CD4-positive, CD25-positive, alpha-beta regulatory T cell (primary cell): Measurements from ENCODE around the gene KRT79. TPM values are rescaled to one million over a fixed set of nuclear protein-coding genes. Genes with fewer than 3 reads are reported as not detected.
A peak's percentile ranks its signal among the peaks of the same experiment; 100 is the strongest.

Experiments
- ATAC-seq, 2 donors: fragments of 150-1000 bp; cut with Tn5 transposase; one replicate each; pipeline ENCODE4 v1.10.0; 2021; ENCODE audit warnings: low read depth in 2 of 2, moderate number of reproducible peaks in 2 of 2, moderate library complexity in 1 of 2
- DNase-seq, 3 donors: peaks; one replicate each; pipeline versions ENCODE4 v3.0.0 to v3.0.0-alpha.2; 2012 to 2022; ENCODE audit warnings: mixed read lengths in 1 of 3
- H3K27ac ChIP-seq: one replicate; pipeline ENCODE4 v1.7.0; 2013; ENCODE audit warnings: mild to moderate bottlenecking, low read length; ENCODE audit not compliant: insufficient read depth, poor library complexity, severe bottlenecking
- H3K27me3 ChIP-seq: one replicate; pipeline ENCODE4 v1.7.0; 2013; ENCODE audit warnings: low read length; ENCODE audit not compliant: control insufficient read depth, insufficient read depth
- H3K36me3 ChIP-seq: one replicate; pipeline ENCODE4 v1.7.0; 2013; ENCODE audit warnings: mild to moderate bottlenecking, low read length, moderate library complexity; ENCODE audit not compliant: control insufficient read depth, insufficient read depth
- H3K4me1 ChIP-seq: 2 replicates; pipeline ENCODE4 v1.7.0; 2013; ENCODE audit warnings: mild to moderate bottlenecking, low read length; ENCODE audit not compliant: insufficient read depth, control insufficient read depth, poor library complexity, severe bottlenecking
- H3K4me3 ChIP-seq: one replicate; pipeline ENCODE4 v1.7.0; 2013; ENCODE audit warnings: low read depth, mild to moderate bottlenecking, low read length, moderate library complexity
- H3K9me3 ChIP-seq, 2 experiments: 1 replicate in 1 of 2; 2 replicates in 1 of 2; pipeline ENCODE4 v1.7.0; 2013; ENCODE audit warnings: low read length in 2 of 2, mild to moderate bottlenecking in 1 of 2, moderate library complexity in 1 of 2; ENCODE audit not compliant: control insufficient read depth in 2 of 2
- H3K27ac Mint-ChIP-seq, 3 donors: one replicate each; pipeline ENCODE4 v1.8.0; 2020 to 2022; ENCODE audit warnings: mild to moderate bottlenecking in 3 of 3, mixed read lengths in 3 of 3, moderate library complexity in 2 of 3
- H3K27me3 Mint-ChIP-seq: one replicate; pipeline ENCODE4 v1.8.0; 2022; ENCODE audit warnings: mild to moderate bottlenecking, mixed read lengths
- H3K36me3 Mint-ChIP-seq: one replicate; pipeline ENCODE4 v1.8.0; 2020; ENCODE audit warnings: mixed read lengths
- H3K4me1 Mint-ChIP-seq, 4 donors: one replicate each; pipeline ENCODE4 v1.8.0; 2020 to 2022; ENCODE audit warnings: mixed read lengths in 4 of 4, mild to moderate bottlenecking in 1 of 4
- H3K4me3 Mint-ChIP-seq, 4 donors: one replicate each; pipeline ENCODE4 v1.8.0; 2020 to 2022; ENCODE audit warnings: mild to moderate bottlenecking in 4 of 4, mixed read lengths in 4 of 4, moderate library complexity in 3 of 4
- H3K9me3 Mint-ChIP-seq, 7 donors: one replicate each; pipeline ENCODE4 v1.8.0; 2020 to 2022; ENCODE audit warnings: mixed read lengths in 7 of 7, mild to moderate bottlenecking in 3 of 7, moderate library complexity in 2 of 7
- polyA plus RNA-seq, 4 donors: library from polyadenylated mRNA; unstranded; fragments of 300-500 nt; fragmentation: Illumina TruSeq; gene quantifications; one replicate each; pipeline ENCODE4 v1.2.3, GENCODE V29; 2021
- total RNA-seq: library from RNA; stranded (reverse); gene quantifications from one replicate; pipeline ENCODE4 v1.2.3, GENCODE V29; 2022

The KRT79 gene
- total and polyA plus RNA-seq, 5 donors from 2014 or later = not detected

DNA sequence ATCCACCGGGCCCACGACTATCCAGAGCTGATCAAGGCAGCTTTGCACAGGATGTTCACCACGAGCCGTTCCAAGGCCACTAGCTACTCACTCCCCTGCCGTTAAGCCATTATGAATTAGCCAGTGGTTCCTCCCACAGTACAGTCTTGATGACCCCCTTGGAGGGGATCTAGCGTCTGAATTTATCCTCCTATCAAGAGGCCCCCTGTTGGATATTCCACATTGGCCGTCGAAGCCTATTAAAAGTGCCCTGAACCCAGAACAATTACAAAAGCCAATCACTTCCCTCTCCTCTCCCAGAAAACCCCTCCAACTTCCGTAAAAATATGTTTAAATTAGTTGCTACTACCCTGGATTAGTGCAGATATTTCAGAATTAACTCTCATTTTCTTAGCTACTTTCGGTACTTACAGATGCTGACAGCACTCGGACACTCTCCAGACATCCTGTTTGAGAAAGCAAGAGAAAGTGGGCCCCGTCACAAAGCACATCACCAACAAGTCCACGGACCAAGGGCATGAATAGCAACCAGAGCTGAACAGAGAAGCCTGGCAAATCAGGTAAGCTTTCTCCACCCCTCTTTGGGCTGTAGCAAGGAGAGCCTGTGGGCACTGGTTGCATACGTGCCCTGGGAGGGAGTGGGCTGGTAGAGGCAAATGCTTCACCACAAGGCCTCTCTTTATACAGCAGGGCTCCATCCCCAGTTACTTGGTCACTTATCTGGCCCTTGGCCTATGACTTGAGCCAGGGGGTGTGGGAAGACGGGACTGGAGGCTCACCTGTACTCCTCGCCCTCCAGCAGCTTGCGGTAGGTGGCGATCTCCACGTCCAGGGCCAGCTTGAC is 43.5 kb downstream of the KRT79 start:
- ATAC-seq (no peak), DNase-seq (no peak)
- peaks cover 0 to 3% (median 0%) of the 10 kb centered on the region in 7 donors for H3K9me3 Mint-ChIP-seq
- Histone ChIP-seq H3K4me3 (no peak overlapping the region), H3K27me3 (no peaks in the 10 kb centered on the region), H3K27ac (no peak overlapping the region), H3K4me1 (no peaks in the 10 kb centered on the region), H3K9me3 (no peaks in the 10 kb centered on the region), H3K36me3 (no peaks in the 10 kb centered on the region)
- H3K4me1 Mint-ChIP-seq = peaks cover 0 to 10% (median 0%) of the 10 kb centered on the region in 4 donors
- H3K27ac Mint-ChIP-seq = no peak overlapping the region
- no peaks in the 10 kb centered on the region for H3K36me3 Mint-ChIP-seq
- peaks cover 25% of the 10 kb centered on the region for H3K27me3 Mint-ChIP-seq
- no peak overlapping the region for H3K4me3 Mint-ChIP-seq

DNA sequence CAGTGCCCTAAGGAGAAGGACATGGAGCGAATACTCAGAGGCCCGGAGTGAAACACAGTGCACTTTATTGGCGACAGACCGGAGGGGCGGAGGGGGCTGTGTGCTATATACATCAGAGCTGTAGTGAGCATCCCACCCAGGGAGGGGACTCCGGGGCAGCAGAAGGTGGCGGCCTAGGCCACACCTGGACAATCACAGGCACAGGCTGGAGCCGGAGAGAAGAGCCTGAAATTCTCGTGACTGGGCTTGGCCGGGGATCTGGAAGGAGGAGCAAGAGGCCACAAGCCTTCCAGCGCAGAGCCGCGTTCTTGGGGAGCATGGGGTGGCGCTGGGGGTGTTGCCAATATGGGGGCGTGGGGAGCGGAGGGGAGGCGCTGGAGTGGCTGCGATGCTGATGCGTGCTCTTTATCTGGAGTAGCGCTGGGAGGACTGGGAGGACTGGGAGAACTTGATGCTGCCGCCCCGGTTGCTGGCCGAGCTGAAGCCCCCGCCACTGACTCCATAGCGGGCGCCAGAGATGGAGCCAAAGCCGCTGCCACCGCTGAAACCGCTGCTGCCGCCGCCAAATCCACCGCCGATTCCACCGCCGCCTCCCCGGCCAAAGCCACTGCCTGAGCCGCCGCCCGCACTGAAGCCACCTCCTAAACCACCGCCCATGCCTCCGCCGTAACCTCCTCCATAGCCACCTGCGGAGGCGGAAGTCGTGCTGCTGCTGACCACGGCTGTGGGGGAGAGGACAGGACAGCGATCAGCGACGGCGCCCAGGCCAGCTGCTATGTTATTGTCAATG is 44.3 kb downstream of the KRT79 start:
- Mint-ChIP-seq H3K27me3 (peaks cover 25% of the 10 kb centered on the region), H3K4me3 (no peak overlapping the region), H3K27ac (no peak overlapping the region), H3K36me3 (no peaks in the 10 kb centered on the region), H3K4me1 (peaks cover 0 to 10% (median 0%) of the 10 kb centered on the region in 4 donors), H3K9me3 (peaks cover 0 to 3% (median 0%) of the 10 kb centered on the region in 7 donors)
- Histone ChIP-seq H3K4me1 (no peaks in the 10 kb centered on the region), H3K27me3 (no peaks in the 10 kb centered on the region), H3K27ac (no peak overlapping the region), H3K9me3 (no peaks in the 10 kb centered on the region), H3K4me3 (no peak overlapping the region), H3K36me3 (no peaks in the 10 kb centered on the region)
- ATAC-seq = no peak
- DNase-seq = peak in 1 of 3 donors; percentile 4

DNA sequence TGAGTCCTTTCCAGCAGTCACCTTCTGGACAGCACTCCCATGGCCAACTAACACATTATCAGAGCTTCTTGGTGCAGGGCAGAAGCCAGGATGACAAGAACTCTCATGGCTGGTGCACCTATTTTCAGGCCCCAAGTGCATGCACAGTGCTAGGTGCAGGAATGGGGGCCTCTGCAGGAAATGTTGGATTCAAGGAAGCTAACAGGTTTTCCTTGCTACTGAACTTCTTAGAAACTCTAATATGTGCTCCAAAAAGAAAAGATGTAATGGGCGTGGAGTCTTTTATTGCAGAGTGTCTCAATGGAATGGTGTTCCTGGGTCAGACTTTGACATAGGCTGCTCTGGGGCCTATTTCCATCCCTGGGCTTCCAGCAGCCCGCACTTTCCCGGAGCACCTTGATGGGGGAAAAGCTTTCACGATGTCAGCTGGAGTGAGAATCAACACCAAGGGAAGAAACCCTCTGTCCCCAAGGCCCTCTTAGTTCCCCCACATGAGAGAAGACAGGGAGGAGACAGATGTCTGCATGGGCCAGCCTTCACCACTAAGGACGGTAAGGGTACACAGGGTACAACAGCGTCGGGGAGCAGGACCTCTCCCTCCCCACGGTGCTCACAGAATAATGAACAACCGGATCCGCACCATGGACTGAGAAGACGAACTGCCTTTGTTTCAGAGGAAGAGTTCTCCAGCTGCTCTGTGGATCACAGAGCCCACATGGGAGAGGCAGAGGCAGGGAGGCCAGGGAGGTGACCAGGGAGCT is 45.1 kb downstream of the KRT79 start:
- peaks cover 0 to 3% (median 0%) of the 10 kb centered on the region in 7 donors for H3K9me3 Mint-ChIP-seq
- H3K36me3 ChIP-seq = no peaks in the 10 kb centered on the region
- ATAC-seq (no peak), DNase-seq (no peak)
- no peaks in the 10 kb centered on the region for H3K27me3 ChIP-seq
- H3K27me3 Mint-ChIP-seq = peaks cover 25% of the 10 kb centered on the region
- no peaks in the 10 kb centered on the region for H3K4me1 ChIP-seq
- H3K4me3 Mint-ChIP-seq = no peak overlapping the region
- H3K4me3 ChIP-seq = no peak overlapping the region
- no peak overlapping the region for H3K27ac ChIP-seq
- no peaks in the 10 kb centered on the region for H3K9me3 ChIP-seq
- H3K4me1 Mint-ChIP-seq = peaks cover 0 to 10% (median 0%) of the 10 kb centered on the region in 4 donors
- no peak overlapping the region for H3K27ac Mint-ChIP-seq
- H3K36me3 Mint-ChIP-seq = no peaks in the 10 kb centered on the region

DNA sequence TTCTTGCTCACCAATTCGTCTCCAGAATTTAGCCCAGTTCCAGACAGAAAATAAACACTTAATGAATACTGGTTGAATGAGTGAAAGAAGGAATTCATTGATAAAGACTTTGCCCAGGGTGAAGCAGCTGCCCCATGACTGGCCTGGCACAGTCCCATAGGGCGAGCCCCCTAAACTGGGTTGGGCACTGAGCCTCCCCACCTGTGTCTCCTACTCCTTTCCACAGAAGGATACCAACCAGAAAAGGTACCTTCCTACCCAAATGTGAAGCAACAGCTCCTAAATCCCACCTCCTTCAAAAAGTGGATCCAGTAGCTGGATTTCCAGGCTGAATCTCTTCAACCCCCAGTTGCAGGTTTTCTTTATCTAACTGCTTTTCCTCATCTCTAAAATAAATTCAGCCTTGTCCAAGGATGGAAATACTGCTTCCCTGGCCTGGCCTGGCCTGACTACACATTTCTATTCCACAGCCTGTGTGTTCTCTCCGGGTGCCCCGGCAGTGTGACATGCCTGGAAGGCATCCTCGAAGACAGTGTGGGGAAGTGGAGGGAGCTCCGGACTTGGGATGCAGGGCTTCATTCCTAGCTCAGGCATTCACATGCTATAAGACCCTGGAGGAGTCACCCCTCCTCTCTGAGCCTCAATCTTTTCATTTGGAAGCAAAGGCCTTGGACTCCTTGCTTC is 45.8 kb downstream of the KRT79 start:
- Mint-ChIP-seq H3K36me3 (no peaks in the 10 kb centered on the region), H3K4me1 (peaks cover 0 to 10% (median 0%) of the 10 kb centered on the region in 4 donors), H3K27ac (no peak overlapping the region), H3K9me3 (peaks cover 0 to 3% (median 0%) of the 10 kb centered on the region in 7 donors), H3K27me3 (peaks cover 33% of the 10 kb centered on the region), H3K4me3 (no peak overlapping the region)
- H3K9me3 ChIP-seq = no peaks in the 10 kb centered on the region
- no peak for DNase-seq
- no peaks in the 10 kb centered on the region for H3K36me3 ChIP-seq
- H3K4me1 ChIP-seq = no peaks in the 10 kb centered on the region
- no peak overlapping the region for H3K4me3 ChIP-seq
- no peaks in the 10 kb centered on the region for H3K27me3 ChIP-seq
- no peak overlapping the region for H3K27ac ChIP-seq
- no peak for ATAC-seq

DNA sequence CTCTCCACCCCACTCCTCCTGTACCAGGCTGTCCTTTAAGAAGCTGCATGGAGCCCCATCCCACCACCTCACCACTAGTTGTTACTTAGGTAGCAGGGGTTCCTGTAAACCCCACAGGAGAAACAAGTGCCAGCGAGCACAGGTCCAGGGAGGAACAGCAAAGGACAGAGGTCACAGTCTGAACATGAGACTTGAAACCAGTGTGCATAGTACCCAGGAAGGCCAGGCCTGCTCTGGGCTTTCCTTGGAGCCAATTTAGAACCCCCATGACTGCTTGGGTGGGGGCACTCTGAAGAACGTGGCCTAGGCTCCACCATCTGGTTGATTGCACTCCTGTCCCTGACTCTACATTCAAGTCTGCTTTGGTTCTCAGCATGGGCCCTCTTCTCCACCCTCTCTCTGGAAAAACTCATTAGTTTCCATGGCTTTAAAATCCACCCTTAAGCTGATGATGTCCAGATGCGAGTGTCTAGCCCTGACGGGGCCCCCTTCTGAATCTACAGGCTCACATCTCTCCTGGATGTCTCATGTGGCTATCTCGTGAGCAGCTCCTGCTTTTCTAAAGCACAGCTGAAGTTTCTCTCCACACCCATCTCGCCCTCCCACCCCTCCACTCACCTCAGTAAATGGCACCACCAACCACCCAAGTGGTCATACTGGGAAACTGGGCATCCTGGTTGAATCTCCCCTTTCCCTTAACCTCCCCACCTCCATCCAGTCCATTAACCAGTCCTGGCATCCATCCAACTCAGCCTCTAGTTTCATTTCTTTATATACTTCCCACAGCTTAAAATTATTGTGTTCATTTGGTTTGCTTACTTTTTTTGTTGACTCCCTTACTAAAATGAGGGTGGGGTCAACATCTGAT is 46.6 kb downstream of the KRT79 start:
- no peak for ATAC-seq
- H3K4me3 ChIP-seq = no peak overlapping the region
- no peaks in the 10 kb centered on the region for H3K36me3 Mint-ChIP-seq
- H3K4me1 Mint-ChIP-seq = peaks cover 0 to 10% (median 0%) of the 10 kb centered on the region in 4 donors
- H3K27ac Mint-ChIP-seq = no peak overlapping the region
- H3K9me3 Mint-ChIP-seq = peaks cover 0 to 3% (median 0%) of the 10 kb centered on the region in 7 donors
- no peak overlapping the region for H3K4me3 Mint-ChIP-seq
- H3K27ac ChIP-seq = no peak overlapping the region
- peaks cover 33% of the 10 kb centered on the region for H3K27me3 Mint-ChIP-seq
- H3K27me3 ChIP-seq = no peaks in the 10 kb centered on the region
- H3K9me3 ChIP-seq = no peaks in the 10 kb centered on the region
- H3K36me3 ChIP-seq = no peaks in the 10 kb centered on the region
- DNase-seq = no peak
- H3K4me1 ChIP-seq = no peaks in the 10 kb centered on the region

DNA sequence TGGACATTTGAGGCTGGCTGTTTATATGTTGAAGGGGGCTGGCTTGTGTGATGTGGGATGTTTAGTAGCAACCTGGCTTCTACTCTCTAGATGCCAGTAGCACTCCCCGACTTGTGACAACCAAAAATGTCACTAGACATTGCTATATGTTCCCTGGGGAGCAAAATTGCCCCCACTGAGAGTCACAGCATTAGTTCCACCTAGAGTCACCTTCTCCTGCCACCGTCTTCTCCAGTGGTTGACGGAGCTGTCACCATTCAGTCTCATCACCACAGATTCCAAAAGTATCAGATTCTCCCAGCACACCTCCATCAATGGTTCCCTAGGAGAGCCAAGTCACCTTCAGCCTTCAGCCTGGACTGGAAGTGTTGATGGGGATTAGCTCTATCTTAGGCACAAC is 49.2 kb downstream of the KRT79 start:
- no peak overlapping the region for H3K4me3 ChIP-seq
- ATAC-seq = no peak
- no peak overlapping the region for H3K27ac Mint-ChIP-seq
- H3K27me3 Mint-ChIP-seq = peaks cover 32% of the 10 kb centered on the region
- no peak for DNase-seq
- H3K36me3 Mint-ChIP-seq = no peaks in the 10 kb centered on the region
- no peak overlapping the region for H3K27ac ChIP-seq
- H3K9me3 Mint-ChIP-seq = peaks cover 0 to 3% (median 0%) of the 10 kb centered on the region in 7 donors
- peaks cover 3% of the 10 kb centered on the region for H3K27me3 ChIP-seq
- H3K4me3 Mint-ChIP-seq = no peak overlapping the region
- H3K4me1 ChIP-seq = no peaks in the 10 kb centered on the region
- peaks cover 0 to 10% (median 0%) of the 10 kb centered on the region in 4 donors for H3K4me1 Mint-ChIP-seq
- H3K9me3 ChIP-seq = no peaks in the 10 kb centered on the region
- H3K36me3 ChIP-seq = no peaks in the 10 kb centered on the region
